ENCODE data around the gene SYT14.
"Not testable (repeated sequence)": the region's sequence is repeated elsewhere in the genome, so short reads cannot be mapped to it uniquely, and the experiment has no call there.

The SYT14 gene

GRCh38 chr1:209931141-209931540, 6.9 kb upstream of the SYT14 start:
- no peak for DNase-seq (ENCODE audit: low read depth in 4 of 4, low spot score in 1 of 4)

- DNase-seq (ENCODE audit: low read depth in 4 of 4, low spot score in 1 of 4), result no peak
Measured at GRCh38 chr1:209936125-209936524, 1.9 kb upstream of the SYT14 start.

DNA sequence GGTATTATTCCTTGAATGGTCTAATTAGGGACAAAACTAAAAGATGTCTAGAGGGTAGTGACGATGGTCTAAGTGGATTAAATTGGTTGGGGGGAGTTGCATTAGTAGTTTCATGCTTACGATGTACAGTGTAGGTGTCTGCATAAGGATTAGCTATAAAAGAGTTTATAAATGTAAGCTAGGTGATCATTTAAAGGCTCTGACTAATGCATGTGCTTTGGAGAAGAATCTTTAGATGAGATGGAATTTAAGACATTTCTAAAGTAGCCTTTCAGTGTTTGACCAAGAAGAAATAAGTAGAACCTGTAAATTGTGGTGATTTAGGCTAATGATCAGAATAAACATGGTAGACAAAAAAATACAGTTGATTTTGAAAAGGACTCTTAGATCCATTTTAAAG, 7.4 kb downstream of the SYT14 start:
- no peak for DNase-seq (ENCODE audit: low read depth in 4 of 4, low spot score in 1 of 4)

GRCh38 chr1:209948155-209948554, 10.1 kb downstream of the SYT14 start:
- no peak for DNase-seq (ENCODE audit: low read depth in 4 of 4, low spot score in 1 of 4)

DNA sequence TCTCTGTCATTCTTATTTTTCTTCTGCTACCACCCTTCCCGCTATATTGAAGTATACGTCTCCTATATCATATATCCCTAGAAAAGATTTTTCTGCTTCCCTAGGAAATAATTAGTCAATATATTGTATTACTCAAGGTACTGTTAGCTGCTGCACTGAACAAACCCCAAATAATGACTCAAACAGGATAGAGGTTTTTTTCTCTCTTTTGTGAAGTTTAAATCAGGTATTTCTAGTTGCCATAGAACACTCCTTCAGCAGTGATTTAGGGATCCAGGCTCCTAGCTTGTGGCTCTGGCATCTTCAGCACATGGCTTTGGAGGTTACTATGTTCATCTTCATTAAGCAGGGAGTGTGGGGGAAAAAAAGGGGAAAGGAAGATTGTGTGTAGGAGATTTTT, 18.1 kb downstream of the SYT14 start:
- DNase-seq (ENCODE audit: low read depth in 4 of 4, low spot score in 1 of 4), result no peak

GRCh38 chr1:209959623-209960022, 21.6 kb downstream of the SYT14 start:
- no peak for DNase-seq (ENCODE audit: low read depth in 4 of 4, low spot score in 1 of 4)

- DNase-seq (ENCODE audit: low read depth in 4 of 4, low spot score in 1 of 4), result no peak
Measured at GRCh38 chr1:209960926-209961325, 22.9 kb downstream of the SYT14 start.

DNA sequence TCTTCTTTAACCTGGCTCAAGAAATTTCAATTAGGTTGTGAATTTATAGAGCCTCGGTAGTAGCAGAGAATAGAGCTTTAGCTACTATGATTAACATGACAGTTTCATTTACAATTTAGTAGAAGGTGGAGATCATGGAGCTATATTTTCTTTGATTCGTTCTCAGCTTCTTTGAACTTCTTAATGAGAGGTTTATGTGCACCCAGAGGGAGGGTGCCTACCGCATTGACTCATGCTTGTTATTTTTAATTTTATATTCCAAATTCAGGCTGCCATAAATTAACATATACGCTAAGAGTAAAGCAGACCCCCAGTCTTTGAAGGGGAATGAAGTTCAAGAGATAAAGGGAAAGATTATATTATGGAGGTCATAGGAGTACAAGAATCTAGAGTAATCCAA, 24.4 kb downstream of the SYT14 start:
- DNase-seq (ENCODE audit: low read depth in 4 of 4, low spot score in 1 of 4), result no peak

DNA sequence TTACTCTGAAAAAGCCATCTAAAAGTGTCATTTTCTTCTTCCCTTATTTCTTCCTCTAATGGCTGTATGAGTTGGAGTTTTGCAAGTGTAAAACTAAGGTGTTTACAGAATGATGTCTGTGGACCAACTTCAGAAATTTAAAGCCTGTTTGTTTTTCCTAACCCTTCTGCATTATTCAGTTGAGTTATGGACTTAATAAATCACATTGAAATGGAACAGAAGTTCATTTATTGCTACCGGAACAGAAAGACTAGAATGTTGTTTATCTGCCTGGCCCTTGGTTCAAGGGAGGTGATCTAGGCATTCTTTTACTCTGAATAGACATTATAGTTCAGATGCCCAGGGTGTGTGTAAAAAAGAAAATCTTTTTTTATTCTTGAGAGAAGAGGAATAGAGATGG, 24.8 kb downstream of the SYT14 start:
- no peak for DNase-seq (ENCODE audit: low read depth in 4 of 4, low spot score in 1 of 4)

- no peak for DNase-seq (ENCODE audit: low read depth in 4 of 4, low spot score in 1 of 4)
Measured at GRCh38 chr1:209965996-209966395, 28.0 kb downstream of the SYT14 start.

DNA sequence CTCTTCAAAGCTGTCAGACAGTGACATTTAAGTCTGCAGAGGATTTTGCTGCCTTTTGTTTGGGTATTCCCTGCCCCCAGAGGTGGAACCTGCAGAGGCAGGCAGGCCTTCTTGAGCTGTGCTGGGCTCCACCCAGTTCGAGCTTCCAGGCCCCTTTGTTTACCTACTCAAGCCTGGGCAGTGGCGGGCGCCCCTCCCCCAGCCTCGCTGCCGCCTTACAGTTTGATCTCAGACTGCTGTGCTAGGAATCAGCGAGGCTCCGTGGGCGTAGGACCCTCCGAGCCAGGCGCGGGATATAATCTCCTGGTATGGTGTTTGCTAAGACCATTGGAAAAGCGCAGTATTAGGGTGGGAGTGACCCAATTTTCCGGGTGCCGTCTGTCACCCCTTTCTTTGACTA, 40.7 kb downstream of the SYT14 start:
- DNase-seq (ENCODE audit: low read depth in 4 of 4, low spot score in 1 of 4), result not testable (repeated sequence)

DNA sequence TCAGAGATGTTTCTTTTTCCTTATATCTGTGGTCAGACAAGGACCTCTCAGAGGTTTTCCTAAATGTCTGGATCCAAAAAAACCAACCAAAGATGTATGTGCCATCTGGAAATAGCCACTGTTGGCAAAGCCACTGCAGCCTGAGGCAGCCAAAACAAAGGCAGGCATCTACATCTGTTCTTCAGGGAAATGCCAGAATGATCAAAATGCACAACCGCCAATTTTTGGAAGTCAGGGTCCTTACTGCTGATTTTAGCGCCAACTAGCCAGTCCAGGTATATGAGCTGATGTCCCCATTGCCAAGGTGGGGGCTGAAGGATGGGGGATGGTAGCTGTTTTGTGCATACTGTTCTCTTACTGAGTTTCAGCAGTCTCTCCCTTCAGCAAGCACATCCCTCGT, 45.9 kb downstream of the SYT14 start:
- DNase-seq (ENCODE audit: low read depth in 4 of 4, low spot score in 1 of 4), result no peak

GRCh38 chr1:209985002-209985401, 47.0 kb downstream of the SYT14 start:
- DNase-seq (ENCODE audit: low read depth in 4 of 4, low spot score in 1 of 4), result no peak

- no peak for DNase-seq (ENCODE audit: low read depth in 4 of 4, low spot score in 1 of 4)
Measured at GRCh38 chr1:209988706-209989105, 50.7 kb downstream of the SYT14 start.

- DNase-seq (ENCODE audit: low read depth in 4 of 4, low spot score in 1 of 4), result no peak
Measured at GRCh38 chr1:209989525-209989924, 51.5 kb downstream of the SYT14 start.

GRCh38 chr1:209993061-209993830, 55.2 kb downstream of the SYT14 start:
- no peak for DNase-seq (ENCODE audit: low read depth in 4 of 4, low spot score in 1 of 4)

- no peak for DNase-seq (ENCODE audit: low read depth in 4 of 4, low spot score in 1 of 4)
Measured at GRCh38 chr1:209996348-209996747, 58.3 kb downstream of the SYT14 start.

GRCh38 chr1:209999005-209999404, 61.0 kb downstream of the SYT14 start:
- DNase-seq (ENCODE audit: low read depth in 4 of 4, low spot score in 1 of 4), result no peak

DNA sequence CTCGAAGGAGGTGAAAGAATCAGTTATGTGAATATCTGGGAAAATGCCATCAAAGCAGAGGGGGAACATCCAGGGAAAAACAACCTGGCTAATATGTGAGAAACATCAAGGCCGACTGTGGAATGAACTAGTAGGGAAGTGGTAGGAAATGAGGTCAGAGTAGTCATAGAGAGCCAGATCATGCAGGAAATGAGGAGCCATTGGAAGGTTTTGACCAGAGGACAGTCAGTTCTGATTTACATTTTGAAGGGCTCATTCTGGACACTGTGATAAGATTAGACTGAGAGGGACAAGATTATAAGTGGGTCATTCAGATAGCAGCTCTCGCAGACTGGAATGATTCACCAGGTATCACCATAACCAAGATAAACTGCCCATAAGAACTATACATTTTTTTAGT, 63.7 kb downstream of the SYT14 start:
- no peak for DNase-seq (ENCODE audit: low read depth in 4 of 4, low spot score in 1 of 4)

GRCh38 chr1:210003501-210003900, 65.5 kb downstream of the SYT14 start:
- no peak for DNase-seq (ENCODE audit: low read depth in 4 of 4, low spot score in 1 of 4)

- DNase-seq (ENCODE audit: low read depth in 4 of 4, low spot score in 1 of 4), result no peak
Measured at GRCh38 chr1:210010161-210010560, 72.1 kb downstream of the SYT14 start.

- no peak for DNase-seq (ENCODE audit: low read depth in 4 of 4, low spot score in 1 of 4)
Measured at GRCh38 chr1:210021145-210021860, 83.3 kb downstream of the SYT14 start.

GRCh38 chr1:210022044-210022443, 84.0 kb downstream of the SYT14 start:
- no peak for DNase-seq (ENCODE audit: low read depth in 4 of 4, low spot score in 1 of 4)

Measured in stimulated activated CD4-positive, alpha-beta T cell treated with anti-CD3 and anti-CD28 coated beads, Interleukin-1b, Interleukin-23, amount 100 ng/mL, for 24 hours (primary cell).